Hepatocyte (in vitro differentiated cells): ENCODE results near the gene LHFPL2.

ENCODE experiments used
- EZH2 ChIP-seq: fragments of 200-600 bp; sonication (generic); IDR thresholded peaks from 2 replicates; pipeline ENCODE4 v1.6.1; 2016; ENCODE audit warnings: antibody characterized with exemption, mild to moderate bottlenecking, borderline replicate concordance
- EZH2phosphoT487 ChIP-seq: fragments of 200-600 bp; sonication (generic); IDR thresholded peaks from one replicate; pipeline ENCODE4 v1.6.1; 2018; ENCODE audit warnings: antibody characterized with exemption, mild to moderate bottlenecking, low read depth, moderate library complexity; ENCODE audit not compliant: unreplicated experiment, severe bottlenecking
- TF ChIP-seq, protein P1 (sequence below): fragments of 200-600 bp; sonication (generic); IDR thresholded peaks from 2 replicates; pipeline ENCODE4 v1.5.1; 2016; ENCODE audit warnings: antibody characterized with exemption, mild to moderate bottlenecking; ENCODE audit not compliant: poor library complexity

DNA sequence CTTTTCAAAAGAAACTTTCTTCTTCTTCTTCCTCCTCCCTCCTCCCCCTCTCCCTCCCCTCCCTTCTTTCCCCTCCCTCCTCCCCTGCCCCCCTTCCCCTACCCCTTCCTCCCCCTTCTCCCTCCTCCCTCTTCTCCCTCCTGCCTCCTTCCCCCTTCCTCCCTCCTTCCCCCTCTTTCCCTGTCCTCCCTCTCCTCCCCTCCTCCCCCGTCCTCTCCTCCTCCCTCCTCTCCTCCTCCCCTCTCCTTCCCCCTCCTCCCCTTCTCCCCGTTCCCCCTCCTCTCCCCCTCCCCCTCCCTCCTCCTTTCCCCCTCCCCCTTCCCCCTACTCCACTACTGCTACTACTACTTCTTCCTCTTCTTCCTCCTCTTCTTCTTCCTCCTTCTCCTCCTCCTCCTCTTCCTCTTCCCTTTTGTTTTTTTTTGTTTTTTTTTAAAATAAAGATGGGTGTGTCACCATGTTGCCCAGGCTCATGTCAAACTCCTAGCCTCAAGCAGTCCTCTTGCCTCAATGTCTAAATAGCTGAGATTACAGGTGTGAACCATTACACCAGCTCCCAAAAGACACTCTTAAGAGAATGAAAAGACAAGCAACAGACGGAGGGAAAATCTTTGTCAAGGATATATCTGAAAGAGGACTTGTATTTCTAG lies 200.7 kb downstream of the LHFPL2 start:
- TF ChIP-seq, protein P1, sequence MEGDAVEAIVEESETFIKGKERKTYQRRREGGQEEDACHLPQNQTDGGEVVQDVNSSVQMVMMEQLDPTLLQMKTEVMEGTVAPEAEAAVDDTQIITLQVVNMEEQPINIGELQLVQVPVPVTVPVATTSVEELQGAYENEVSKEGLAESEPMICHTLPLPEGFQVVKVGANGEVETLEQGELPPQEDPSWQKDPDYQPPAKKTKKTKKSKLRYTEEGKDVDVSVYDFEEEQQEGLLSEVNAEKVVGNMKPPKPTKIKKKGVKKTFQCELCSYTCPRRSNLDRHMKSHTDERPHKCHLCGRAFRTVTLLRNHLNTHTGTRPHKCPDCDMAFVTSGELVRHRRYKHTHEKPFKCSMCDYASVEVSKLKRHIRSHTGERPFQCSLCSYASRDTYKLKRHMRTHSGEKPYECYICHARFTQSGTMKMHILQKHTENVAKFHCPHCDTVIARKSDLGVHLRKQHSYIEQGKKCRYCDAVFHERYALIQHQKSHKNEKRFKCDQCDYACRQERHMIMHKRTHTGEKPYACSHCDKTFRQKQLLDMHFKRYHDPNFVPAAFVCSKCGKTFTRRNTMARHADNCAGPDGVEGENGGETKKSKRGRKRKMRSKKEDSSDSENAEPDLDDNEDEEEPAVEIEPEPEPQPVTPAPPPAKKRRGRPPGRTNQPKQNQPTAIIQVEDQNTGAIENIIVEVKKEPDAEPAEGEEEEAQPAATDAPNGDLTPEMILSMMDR: no peak
- TF ChIP-seq EZH2phosphoT487 (no peak), EZH2 (no peak)
